Stimulated activated CD4-positive, alpha-beta T cell treated with anti-CD3 and anti-CD28 coated beads, Interleukin-15, amount 100 ng/mL, for 24 hours (primary cell): ENCODE measurements around the gene SLC66A1.

Experiments used
- DNase-seq: peaks from one replicate; pipeline ENCODE4 v3.0.0-alpha.2; 2020

Gene SLC66A1

DNA sequence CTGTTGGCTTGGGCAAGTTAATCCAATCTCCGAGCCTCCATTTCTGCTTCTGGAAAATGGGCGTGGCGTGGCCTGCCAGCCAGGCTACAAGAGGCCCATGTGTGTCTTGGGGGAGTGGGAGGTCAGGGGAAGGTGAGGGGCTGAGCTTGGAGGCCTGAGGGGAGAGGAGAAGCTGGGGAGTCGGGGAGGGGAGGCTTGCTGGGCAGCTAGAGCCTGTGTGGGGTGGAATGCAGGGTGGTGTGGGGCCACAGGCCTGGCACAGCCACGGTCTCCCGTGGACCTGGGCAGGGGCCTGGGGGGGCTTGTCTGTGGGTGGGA is 14.6 kb downstream of the SLC66A1 start:
- no peak for DNase-seq

GRCh38 chr1:19327301-19327700 is 15.2 kb downstream of the SLC66A1 start:
- no peak for DNase-seq

DNA sequence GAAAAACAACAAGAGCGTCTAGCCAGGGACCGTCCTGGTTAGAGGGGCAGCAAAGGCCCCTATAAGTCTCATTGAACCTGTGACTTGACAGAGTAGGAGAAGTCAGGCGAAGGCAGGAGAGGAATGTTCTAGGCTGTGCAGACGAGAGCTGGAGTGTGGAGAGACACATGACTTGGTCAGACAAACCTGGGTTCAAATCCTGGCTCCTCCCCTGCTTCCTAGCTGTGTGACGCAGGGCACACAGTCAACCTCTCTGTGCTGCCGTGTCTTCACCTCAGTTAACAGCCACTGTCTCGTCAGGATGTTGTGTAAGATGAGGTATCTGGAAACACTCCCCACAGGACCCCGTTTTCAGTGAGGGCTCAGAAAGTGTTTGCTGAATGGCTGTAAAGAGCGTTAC is 15.6 kb downstream of the SLC66A1 start:
- DNase-seq, result no peak

GRCh38 chr1:19328486-19328885 is 16.4 kb downstream of the SLC66A1 start:
- DNase-seq, result no peak

GRCh38 chr1:19329188-19329587 is 17.1 kb downstream of the SLC66A1 start:
- no peak for DNase-seq

DNA sequence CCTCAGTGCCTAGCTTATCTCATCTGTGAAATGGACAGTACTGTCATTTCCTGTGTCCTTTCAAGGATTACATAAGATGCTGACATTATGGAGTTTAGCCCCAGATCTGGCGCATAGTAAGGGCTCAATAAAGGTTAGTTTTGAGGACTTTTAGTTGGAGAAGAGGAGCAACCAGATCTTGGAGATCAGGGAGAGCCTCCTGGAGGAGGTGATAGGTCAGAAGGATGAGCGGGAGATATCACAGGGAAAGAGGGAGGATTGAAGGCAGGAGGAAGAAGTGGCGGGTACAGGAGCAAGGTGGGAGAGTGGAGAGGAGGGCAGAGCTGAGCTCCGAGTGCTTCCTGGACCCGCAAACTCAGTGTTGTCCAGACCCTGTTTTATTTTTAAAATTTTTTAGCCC is 17.5 kb downstream of the SLC66A1 start:
- DNase-seq, result no peak

DNA sequence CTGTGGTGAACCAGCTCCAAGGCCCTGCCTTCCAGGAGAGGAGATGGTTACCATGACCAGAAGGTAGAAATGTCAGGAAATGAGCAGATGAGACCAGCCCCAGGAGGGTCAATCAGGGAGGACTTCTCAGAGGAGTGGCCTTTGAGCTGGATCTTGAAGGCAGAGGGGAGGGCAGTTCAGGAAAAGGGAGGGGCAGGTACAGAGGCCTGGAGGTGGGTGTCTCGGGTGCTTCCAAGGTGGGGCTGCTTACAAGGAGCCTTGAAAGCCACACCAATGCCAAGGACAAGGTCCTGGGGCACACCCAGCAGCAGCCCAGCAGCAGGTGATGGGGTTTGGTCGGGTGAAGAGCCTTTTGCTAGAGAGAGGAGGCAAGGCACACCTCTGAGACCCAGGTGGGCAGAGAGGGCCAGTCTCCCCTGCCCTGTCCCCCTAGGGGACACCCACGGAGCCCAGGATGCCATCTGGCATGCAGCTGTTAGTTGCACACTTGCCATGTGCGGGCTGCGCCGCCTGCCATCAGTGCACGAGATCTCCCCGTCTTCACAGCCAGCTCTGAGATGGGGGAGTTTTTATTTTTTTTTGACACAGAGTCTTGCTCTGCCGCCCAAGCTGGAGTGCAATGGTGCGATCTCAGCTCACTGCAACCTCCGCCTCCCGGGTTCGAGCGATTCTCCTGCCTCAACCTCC is 18.5 kb downstream of the SLC66A1 start:
- no peak for DNase-seq

GRCh38 chr1:19331262-19331878 is 19.2 kb downstream of the SLC66A1 start:
- DNase-seq, result no peak

DNA sequence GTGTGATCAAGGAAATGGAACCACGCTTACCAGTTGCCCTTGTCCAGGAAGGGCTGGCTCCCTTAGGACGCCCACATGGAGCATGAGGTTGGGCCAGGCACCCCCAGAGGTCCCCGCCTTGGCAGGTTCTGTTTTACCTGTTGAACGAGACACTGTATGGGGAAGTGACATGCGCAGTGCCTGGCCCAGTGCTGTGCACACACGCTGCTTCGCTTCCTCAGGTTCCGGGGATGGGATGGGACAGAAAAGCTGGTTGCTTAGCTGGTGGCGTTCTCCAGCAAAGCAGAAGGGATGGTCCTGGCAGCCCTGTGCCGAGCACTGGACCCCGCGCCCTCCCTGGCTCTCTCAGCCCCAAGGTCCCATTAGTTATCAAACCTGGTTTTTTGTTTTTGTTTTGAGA is 20.7 kb downstream of the SLC66A1 start:
- DNase-seq, result no peak

- DNase-seq, result no peak
These were observed 21.6 kb downstream of the SLC66A1 start for GRCh38 chr1:19333587-19334354.

- peak; percentile 80 for DNase-seq
These were observed 24.4 kb downstream of the SLC66A1 start for GRCh38 chr1:19336543-19336942.

DNA sequence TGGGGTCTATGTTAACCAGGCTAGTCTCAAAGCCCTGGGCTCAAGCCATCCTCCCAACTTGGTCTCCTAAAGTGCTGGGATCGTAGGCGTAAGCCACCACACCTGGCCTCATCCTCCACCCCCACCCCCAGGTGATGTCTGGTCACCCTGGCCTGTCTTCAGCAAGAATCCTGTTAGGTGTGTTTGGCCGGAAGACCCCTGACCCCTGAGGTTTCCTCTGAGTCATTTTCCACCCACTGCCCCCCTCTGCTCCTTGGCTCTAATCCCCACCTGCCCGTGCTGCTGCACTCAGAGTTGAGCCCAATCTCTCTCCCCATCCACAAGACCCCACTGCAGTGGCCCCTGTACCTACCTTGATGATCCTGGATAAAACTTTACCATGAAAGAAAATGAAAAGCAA is 25.2 kb downstream of the SLC66A1 start:
- no peak for DNase-seq

GRCh38 chr1:19338323-19338762 is 26.2 kb downstream of the SLC66A1 start:
- DNase-seq, result no peak

DNA sequence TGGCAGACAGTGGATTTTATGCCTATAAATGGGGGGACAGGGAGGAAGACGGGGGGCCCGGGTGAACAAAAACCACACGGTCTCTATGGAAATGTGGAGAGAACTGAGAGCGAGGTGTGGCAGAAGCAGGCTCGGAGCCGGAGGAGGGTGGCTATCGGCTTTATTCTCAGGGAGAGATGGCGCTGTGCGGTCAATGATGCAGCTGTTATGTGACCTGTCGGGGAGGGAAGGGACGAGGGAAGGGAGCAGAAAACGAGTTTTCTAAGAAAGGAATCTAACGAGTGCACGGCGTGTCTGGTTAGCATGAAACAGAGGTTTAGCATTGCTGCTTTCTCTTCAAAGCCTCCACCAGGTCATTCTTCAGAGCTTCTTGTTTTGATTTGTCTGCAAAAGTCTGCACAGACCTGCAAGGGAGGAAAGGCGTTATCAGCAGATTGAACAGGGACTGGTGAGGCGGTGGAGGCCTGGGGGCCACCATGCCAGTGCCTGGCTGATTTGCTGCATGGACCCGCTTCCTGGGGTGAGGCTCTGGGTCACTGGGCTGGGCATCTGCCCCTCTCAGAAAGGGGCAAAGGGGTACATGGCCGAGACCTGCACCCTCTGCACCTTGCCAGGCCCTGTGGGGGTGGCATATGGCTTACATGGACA is 27.2 kb downstream of the SLC66A1 start:
- no peak for DNase-seq

DNA sequence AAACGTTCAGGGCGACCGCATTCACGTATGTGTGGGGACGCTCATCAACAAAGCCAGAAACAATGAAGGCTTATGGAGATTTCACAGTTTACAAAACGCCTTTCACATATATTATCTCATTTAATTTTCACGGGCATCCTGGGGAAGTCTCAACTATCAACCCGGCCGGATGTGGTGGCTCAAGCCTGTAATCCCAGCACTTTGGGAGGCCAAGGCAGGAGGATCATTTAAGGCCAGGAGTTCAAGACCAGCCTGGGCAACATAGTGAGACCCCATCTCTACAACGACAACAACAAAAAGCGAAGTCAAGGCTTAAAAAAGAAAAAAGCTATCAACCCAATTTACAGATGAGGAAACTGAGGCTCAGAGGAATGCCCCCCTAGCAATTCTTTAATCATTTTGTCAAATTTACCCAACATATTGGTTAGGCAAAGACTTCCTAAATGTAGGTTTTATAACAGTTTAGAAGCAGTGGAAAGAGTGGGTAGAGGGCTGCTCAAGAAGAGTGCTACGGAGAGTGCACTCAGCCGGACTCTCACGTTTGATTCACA is 28.3 kb downstream of the SLC66A1 start:
- DNase-seq, result no peak

DNA sequence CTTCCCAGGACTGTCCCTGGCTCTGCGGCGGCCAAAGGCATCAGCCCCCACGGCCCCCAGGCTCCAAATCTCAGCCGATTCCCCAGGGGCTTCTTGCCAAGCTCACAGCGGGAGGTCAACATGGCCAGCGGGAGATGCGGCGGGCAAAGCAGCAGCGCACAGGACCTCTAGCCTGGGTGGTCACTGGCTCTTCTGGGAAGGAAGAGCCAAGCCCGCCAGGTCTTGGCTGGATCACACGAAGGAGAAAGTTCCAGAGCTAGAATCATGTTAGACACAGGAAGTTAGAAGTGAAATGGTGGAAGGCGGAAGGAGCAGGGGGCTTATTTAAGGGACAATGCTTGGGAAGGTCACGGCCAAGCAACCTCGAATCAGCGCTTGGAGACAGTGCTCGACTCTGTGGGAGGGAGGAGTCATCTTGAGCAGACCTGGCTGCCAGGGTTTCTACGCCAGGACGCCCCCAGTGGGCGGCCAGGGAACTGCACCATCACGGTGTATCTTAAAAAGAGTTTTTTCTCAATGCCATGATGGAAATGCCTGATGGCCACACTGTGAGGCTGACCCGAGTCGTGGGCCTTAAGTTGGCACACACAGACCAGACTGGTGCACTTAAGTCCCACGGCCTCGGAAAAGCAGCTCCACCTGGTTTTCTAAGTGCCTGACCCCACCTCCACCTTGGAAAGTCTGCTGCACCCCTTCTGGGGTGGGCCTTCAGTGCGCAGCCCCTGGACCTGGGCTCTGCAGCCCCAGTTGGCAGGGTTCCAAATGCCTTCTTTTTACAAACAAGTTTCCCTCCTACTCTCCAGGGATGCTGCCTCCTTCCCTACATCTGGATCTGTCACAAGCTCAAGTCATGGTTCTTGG is 29.3 kb downstream of the SLC66A1 start:
- peak; percentile 85 for DNase-seq

DNA sequence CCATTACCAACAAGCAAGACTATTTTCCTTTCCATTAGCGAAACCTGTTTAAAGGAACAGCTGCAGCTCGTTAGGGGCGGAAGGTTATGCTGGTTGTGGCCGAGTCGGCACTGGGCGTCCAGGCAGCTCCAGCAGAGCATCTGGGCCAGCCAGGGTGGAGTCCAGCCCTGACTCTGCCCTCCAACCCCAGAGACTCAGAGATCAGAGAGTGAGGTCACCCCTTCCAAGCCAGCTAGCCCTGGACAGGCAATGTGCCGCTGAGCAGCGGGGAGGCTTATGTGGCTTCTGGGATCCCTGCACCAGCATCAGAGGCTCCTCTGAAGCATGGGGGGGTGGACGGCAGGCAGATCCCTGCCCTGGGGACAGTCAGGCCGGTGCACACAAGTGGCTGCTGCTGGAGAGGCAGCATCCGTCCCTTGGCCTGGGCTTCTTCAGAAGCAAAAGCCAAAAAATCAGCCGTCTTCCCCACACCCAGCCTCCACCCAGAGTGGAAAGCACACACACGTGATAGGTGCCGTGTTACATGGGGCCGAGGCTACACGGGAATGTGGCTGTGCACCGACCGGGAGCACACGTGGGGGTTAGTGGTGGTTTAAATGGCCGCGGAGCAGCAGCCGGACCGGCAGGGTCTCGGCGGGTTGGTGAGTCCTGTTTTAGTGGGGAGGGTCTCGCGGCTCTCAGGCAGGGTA is 30.1 kb downstream of the SLC66A1 start:
- no peak for DNase-seq

DNA sequence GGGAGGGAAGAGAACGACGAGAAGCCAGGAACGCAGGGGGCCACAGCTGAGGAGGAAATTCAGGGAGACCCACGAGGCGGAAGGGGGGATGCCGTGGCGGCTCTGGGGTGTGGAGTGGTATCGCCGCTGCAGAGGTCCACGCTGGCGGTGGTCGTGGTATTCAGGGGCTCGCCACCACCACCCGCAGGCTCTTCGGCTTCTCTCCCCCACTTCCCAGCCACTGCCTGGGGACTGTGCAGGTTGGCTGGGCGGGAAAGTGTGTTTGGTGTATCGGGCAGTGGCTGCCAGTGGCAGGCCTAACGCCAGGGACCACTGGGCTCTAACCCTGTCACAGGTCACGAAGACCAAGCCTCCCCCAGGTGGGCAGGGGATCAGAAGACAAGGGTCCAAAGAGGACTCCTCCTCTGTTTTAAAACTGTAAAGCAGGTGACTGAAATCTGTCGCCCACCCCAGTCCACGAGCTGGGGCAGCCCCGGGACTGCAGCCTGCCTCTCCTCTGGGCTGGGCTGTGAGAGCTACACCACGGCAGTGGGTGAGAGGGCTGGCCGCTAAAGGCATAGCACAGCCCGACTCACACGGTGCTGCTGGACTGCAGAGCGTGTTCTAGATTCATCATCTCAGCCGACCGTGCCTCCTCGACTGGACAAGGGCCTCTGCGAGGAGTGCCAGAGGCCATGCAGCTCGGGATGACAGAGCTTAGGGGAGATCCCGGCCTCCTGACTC is 30.9 kb downstream of the SLC66A1 start:
- no peak for DNase-seq

DNA sequence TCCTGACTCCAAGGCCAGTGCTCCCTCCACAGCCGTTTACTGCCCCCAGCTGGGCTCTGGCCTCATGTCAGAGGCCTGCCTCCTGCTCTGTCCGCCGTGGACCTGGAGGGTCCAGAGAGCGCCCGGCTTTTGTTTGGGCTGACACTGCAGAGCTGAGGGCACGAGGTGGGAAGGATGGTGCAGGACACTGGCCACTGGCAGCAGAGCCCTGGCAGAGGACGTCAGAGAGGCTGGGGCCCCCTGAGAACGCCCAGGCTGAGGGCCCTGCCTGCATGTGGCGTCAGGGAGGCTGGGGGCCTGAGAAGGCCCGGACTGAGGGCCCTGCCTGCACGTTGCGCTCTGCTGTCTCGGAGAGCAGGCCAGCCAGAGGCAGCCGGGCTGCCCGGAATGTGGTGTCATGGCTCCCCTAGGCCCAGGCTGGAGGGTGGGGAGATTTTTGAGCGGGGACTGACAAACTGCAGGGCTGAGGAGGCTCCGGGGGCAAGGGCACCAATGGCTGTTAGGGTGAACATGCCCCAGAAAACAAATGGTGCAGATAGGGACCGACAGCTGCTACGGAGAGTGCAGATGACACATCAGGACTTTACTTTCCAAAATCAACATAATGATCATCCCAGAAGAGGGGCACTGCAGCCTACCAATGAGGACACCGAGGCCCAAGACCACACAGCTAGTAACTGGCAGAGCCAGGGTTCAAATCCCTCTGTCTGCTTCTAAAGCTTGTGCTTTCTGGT is 31.7 kb downstream of the SLC66A1 start:
- DNase-seq, result no peak

GRCh38 chr1:19344372-19344810 is 32.3 kb downstream of the SLC66A1 start:
- peak; percentile 60 for DNase-seq
